GM12872 (cell line): ENCODE results near the gene SERPINA12.

Experiments used
- TF ChIP-seq, protein P1 (sequence below): IDR thresholded peaks from 3 replicates; pipeline ENCODE4 v1.5.1; 2011; ENCODE audit warnings: low read depth, mild to moderate bottlenecking, low read length, moderate library complexity; ENCODE audit not compliant: insufficient read depth

The SERPINA12 gene

DNA sequence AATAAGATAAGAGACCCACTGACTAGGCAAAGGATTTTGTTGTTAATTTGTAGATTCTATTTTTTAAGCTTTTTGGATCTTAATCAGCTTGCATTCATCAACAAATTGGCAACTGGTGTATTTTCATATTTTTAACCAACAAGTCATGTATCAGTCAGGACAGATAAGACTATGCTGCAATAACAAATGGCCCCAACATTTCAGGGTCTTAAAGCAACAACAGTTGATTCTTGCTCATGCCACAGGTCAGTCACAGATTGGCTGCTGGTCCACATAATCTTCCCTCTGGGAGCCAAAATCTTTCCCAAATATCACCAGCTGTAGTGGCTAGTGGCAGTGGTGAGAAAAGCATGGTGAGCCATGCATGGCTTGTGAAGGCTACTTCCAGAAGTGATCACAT is 21.9 kb upstream of the SERPINA12 start:
- TF ChIP-seq, protein P1, sequence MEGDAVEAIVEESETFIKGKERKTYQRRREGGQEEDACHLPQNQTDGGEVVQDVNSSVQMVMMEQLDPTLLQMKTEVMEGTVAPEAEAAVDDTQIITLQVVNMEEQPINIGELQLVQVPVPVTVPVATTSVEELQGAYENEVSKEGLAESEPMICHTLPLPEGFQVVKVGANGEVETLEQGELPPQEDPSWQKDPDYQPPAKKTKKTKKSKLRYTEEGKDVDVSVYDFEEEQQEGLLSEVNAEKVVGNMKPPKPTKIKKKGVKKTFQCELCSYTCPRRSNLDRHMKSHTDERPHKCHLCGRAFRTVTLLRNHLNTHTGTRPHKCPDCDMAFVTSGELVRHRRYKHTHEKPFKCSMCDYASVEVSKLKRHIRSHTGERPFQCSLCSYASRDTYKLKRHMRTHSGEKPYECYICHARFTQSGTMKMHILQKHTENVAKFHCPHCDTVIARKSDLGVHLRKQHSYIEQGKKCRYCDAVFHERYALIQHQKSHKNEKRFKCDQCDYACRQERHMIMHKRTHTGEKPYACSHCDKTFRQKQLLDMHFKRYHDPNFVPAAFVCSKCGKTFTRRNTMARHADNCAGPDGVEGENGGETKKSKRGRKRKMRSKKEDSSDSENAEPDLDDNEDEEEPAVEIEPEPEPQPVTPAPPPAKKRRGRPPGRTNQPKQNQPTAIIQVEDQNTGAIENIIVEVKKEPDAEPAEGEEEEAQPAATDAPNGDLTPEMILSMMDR = no peak

DNA sequence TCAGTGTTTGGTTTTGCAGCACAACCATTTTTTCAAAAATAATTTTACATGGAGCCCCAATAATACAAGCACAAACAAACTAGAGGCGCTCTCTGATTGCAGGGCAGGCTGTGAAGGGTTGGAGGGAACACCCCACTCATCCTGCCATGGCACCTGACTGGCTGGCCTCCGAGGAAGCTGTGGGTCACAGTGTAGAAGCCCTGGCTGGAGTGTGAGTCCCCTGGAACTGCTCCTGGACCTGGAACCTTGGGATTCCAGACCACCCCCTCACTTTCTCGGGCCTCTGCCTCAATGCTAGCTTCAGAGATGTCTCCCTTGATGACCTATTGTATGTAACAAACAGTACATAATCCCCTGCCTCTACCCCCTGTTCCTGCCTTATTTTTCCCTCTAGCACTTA is 14.8 kb upstream of the SERPINA12 start:
- TF ChIP-seq, protein P1 = no peak

DNA sequence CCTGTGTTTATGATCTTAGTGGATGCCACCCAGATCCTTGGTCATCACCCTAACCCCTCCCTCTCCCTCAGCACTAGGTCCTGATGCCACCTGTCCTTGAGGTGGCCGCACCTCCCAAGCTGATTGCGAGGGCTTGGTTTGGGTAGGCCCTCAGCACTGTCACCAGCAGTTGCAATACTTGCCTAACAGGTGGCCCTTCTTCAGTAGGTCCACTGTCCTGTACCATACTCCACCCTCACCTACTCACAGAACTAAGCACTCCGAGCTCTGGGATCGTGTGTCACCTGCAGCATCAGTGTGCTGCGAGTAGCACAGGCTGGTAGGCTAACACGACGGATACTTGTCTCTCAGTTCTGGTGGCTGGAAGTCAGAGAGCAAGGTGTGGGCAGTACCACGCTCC is 14.0 kb upstream of the SERPINA12 start:
- TF ChIP-seq, protein P1 = no peak

DNA sequence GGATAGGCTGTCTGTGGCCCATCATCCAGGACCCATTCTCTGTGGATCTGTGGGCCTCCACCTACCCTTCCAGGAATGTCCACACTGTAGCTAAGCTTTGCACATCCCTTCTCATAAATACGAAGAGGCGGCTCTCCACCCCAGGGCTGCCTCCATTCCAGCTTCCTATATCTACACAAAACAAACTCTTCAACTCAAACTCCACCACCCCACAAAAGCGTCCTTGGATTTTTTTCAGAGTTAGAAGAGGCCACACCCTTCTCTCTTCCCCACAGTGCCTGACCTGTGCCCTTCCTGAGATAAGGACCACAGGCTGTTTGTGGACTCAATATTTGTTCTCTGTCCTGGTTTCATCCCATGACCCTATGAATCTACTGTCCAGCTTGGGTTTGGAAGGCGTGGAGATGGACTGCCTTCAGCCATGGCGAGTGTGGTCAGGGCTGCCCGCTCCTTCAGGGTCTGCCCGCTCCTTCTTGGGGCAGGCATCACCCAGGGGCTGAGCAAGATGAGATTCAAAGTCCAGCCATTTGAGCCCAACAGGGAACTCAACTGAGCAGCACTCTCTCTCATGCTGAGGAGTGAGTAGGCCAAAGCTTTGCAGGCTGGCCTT is 13.0 kb upstream of the SERPINA12 start:
- TF ChIP-seq, protein P1 = no peak

DNA sequence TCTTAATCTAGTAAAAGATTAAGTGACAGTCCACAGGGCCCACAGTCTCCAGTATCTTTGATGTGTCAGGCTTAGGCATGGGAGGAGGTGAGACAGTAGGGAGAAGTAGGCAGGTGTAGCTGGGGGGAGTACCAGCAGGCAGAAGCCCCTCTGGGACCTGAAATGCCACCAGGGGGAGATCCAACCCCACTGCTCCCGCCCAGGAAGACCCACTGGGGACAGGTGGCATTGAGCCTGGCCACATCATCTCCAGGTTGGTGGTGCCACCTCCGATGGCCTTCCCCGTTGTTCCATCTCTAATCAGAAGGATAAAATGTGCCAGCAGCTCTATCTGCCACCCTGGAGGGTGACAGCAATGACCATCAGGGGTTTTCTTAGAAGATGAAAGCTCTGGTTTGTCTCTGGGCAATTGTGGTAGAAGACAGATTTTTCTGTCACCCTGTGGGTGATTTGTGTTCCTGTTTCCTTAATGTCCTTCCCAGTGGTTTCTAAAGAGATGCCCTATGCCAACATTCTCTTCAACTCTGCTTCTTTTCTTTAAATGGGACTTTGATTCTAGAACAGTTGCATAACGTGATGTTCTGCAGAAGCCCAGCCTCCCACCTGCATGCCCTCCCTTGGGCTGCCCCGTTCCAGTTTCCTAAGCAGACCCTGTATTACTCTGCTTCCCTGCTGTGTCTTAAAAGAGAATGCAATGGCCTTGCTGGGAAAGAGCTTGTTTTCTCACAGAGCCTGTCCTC is 12.3 kb upstream of the SERPINA12 start:
- TF ChIP-seq, protein P1 = no peak

DNA sequence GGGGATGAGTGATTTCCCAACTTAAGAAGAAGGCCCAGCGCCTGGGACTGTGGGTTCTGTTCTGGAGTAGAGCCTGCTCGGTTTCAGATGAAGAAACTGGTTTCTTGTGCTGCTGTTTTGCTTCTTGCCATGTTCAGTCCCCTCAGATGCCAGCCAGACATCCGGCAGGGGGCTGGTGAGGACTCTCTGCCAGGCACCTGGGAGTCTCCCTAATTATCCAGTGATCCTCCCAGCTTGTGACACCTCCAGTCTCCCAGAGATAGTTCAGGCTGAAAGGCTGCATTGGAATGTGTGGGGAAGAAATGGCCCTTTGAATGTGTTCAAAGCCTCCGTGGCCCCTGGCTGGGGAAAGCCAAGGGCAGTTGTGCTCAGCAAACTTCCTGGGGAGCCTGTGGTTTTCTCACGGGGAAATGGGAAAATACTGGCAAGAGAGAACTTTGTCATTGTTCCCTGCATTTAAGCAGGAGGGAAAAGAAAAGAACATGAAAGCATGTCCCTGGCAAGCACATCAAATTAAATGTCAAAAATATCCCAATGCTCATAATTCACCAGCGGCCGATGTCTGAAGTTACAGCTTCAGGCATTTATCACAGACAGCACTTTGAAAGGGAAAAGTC is 8.5 kb upstream of the SERPINA12 start:
- TF ChIP-seq, protein P1 = no peak

DNA sequence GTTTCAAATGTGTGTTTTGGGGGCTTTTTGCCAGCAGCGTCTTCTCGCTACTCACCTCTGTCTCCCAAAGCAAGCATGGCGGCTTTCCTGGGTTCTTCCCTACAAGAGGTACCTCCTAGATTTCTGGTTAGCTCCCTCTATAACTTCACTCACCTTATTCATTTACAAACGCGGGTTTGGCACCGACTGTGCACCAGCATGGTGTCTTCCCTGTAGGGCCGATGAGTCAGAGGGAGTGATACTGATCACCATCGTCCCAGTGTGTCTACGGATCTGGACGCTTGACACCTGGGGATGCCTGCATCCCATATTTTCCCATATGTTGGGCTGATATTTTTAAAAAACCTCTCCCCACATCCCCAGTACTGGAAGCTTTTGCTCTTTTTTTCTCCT is 8.0 kb upstream of the SERPINA12 start:
- TF ChIP-seq, protein P1 = no peak
